ENCODE data around the gene PROZ. TPM values are rescaled to one million over a fixed set of nuclear protein-coding genes. Genes with fewer than 3 reads are reported as not detected.

The PROZ gene
- total RNA-seq, 2 experiments from 2014 or later = not detected

GRCh38 chr13:113205428-113205931 is 47.0 kb downstream of the PROZ start:
- Mint-ChIP-seq H3K4me1 (ENCODE audit: low read depth) (peaks cover 47% of the 10 kb centered on the region), H3K36me3 (ENCODE audit: low read depth) (peaks cover 28% of the 10 kb centered on the region), H3K9me3 (no peaks in the 10 kb centered on the region), H3K4me3 (peak overlapping the region; percentile 54), H3K27ac (peak overlapping the region; percentile 77), H3K27me3 (no peaks in the 10 kb centered on the region)
- intact Hi-C loops (cut with micrococcal nuclease) = no loop called here
- no peak for ATAC-seq
- ChIA-PET CTCF (no interaction called here), POLR2A (no interaction called here)
- DNase-seq = no peak
- TF ChIP-seq CTCF (IDR thresholded peaks at IDR 0.05) = no peak

- Mint-ChIP-seq H3K9me3 (no peaks in the 10 kb centered on the region), H3K4me1 (ENCODE audit: low read depth) (peaks cover 57% of the 10 kb centered on the region), H3K27me3 (no peaks in the 10 kb centered on the region), H3K36me3 (ENCODE audit: low read depth) (peaks cover 43% of the 10 kb centered on the region), H3K4me3 (peak overlapping the region; percentile 83), H3K27ac (peak overlapping the region; percentile 80)
- ATAC-seq (no peak), DNase-seq (no peak)
- ChIA-PET CTCF (interaction anchor here (0.6 to 1.3 kb wide), 3 partner anchors 26 to 187 kb away, joined by 3 to 5 read pairs (median 3); no protein-coding TSS in a partner anchor), POLR2A (interaction anchor here (1.0 to 1.6 kb wide), 4 partner anchors 11 to 46 kb away, joined by 3 to 5 read pairs (median 4); no protein-coding TSS in a partner anchor)
- intact Hi-C loops (cut with micrococcal nuclease) = no loop called here
- no peak for TF ChIP-seq CTCF (IDR thresholded peaks at IDR 0.05)
Observed at GRCh38 chr13:113207460-113207859, 49.0 kb downstream of the PROZ start.

- DNase-seq (peak; percentile 24), ATAC-seq (peak; percentile 3)
- ChIA-PET POLR2A (interaction anchor here (1.0 to 2.8 kb wide), 9 partner anchors 10 to 90 kb away, joined by 3 to 16 read pairs (median 4); partner anchors contain the start of gene LAMP1), CTCF (interaction anchor here (1.3 kb wide), 1 partner anchor 61 kb away, joined by 5 read pairs; no protein-coding TSS in a partner anchor)
- TF ChIP-seq CTCF (IDR thresholded peaks at IDR 0.05) = no peak
- Mint-ChIP-seq H3K27ac (peak overlapping the region; percentile 80), H3K4me3 (peak overlapping the region; percentile 83), H3K27me3 (no peaks in the 10 kb centered on the region), H3K36me3 (ENCODE audit: low read depth) (peaks cover 43% of the 10 kb centered on the region), H3K9me3 (no peaks in the 10 kb centered on the region), H3K4me1 (ENCODE audit: low read depth) (peaks cover 57% of the 10 kb centered on the region)
- intact Hi-C loops (cut with micrococcal nuclease) = no loop called here
Observed at GRCh38 chr13:113207890-113208420, 49.5 kb downstream of the PROZ start.

GRCh38 chr13:113208421-113209335 is 50.2 kb downstream of the PROZ start, which contains the start of gene PCID2:
Gene PCID2 (minus strand): TSS chr13:113208669. CDS start chr13:113208634, 35 bp downstream.
- H3K36me3 Mint-ChIP-seq (ENCODE audit: low read depth) = peaks cover 41% of the 10 kb centered on the region

More at GRCh38 chr13:113208421-113209335, 50.2 kb downstream of the PROZ start, which contains the start of gene PCID2:
- Mint-ChIP-seq H3K27ac (peak within 1 kb of the TSS; percentile 82), H3K4me3 (peak within 1 kb of the TSS; percentile 83), H3K4me1 (ENCODE audit: low read depth) (peaks cover 52% of the 10 kb centered on the region), H3K27me3 (no peaks in the 10 kb centered on the region), H3K9me3 (no peaks in the 10 kb centered on the region)
- POLR2A ChIA-PET = interaction anchor here (0.9 to 2.8 kb wide), 14 partner anchors 11 to 239 kb away, joined by 3 to 16 read pairs (median 4); partner anchors contain the start of gene LAMP1
- TF ChIP-seq CTCF (IDR thresholded peaks at IDR 0.05) = no peak
- intact Hi-C loops (cut with micrococcal nuclease) = no loop called here
- DNase-seq = peak; percentile 95
- CTCF ChIA-PET = no interaction called here
- ATAC-seq = peak; percentile 78

Data from activated CD8-positive, alpha-beta T cell treated with anti-CD3 and anti-CD28 coated beads for 36 hours (primary cell).